ENCODE results near the gene TTLL4.

- no peak for TF ChIP-seq POLR2A (IDR thresholded peaks at IDR 0.05)
- TF ChIP-seq, protein P1, sequence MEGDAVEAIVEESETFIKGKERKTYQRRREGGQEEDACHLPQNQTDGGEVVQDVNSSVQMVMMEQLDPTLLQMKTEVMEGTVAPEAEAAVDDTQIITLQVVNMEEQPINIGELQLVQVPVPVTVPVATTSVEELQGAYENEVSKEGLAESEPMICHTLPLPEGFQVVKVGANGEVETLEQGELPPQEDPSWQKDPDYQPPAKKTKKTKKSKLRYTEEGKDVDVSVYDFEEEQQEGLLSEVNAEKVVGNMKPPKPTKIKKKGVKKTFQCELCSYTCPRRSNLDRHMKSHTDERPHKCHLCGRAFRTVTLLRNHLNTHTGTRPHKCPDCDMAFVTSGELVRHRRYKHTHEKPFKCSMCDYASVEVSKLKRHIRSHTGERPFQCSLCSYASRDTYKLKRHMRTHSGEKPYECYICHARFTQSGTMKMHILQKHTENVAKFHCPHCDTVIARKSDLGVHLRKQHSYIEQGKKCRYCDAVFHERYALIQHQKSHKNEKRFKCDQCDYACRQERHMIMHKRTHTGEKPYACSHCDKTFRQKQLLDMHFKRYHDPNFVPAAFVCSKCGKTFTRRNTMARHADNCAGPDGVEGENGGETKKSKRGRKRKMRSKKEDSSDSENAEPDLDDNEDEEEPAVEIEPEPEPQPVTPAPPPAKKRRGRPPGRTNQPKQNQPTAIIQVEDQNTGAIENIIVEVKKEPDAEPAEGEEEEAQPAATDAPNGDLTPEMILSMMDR (IDR thresholded peaks at IDR 0.05), result no peak
These were observed 66.8 kb downstream of the TTLL4 start for GRCh38 chr2:218777276-218777990.

Measured in body of pancreas (tissue), 4 donors.